T-cell (primary cell): ENCODE data around the gene SLC30A7. TPM values are rescaled to one million over a fixed set of nuclear protein-coding genes. Genes with fewer than 3 reads are reported as not detected.

Source experiments
- ATAC-seq, 4 experiments: fragments of 200-7000 bp in 3 of 4; fragments of 150-1000 bp in 1 of 4; cut with Tn5 transposase; replicated peaks in 1 of 4; 1 replicate in 3 of 4; 2 replicates in 1 of 4; pipeline ENCODE4 v1.10.0; 2021; ENCODE audit warnings: moderate library complexity in 3 of 4, mild to moderate bottlenecking in 2 of 4, moderate number of reproducible peaks in 1 of 4
- CTCF ChIA-PET, 2 donors: fragments of 300-600 bp; sonication (Branson Sonifier 250); formaldehyde crosslinking; loops; one replicate each; lab custom pipeline; 2022; ENCODE audit warnings: antibody characterized with exemption in 2 of 2; lab: Charles Lee
- POLR2A ChIA-PET, 2 donors: fragments of 300-600 bp; sonication (Branson Sonifier 250); formaldehyde crosslinking; loops; one replicate each; lab custom pipeline; 2022; ENCODE audit warnings: antibody characterized with exemption in 2 of 2; lab: Charles Lee
- DNase-seq, 35 experiments: peaks; one replicate each; pipeline versions ENCODE4 v3.0.0 to v3.0.0-alpha.2; 2013 to 2023
- H3K27ac ChIP-seq: one replicate; pipeline ENCODE4 v1.5.1; 2013; ENCODE audit warnings: low read length
- H3K27me3 ChIP-seq, 2 experiments: replicated peaks in 1 of 2; 1 replicate in 1 of 2; 2 replicates in 1 of 2; pipeline versions ENCODE4 v1.6.1 to v1.7.0; 2013; ENCODE audit warnings: low read length in 1 of 2, mixed read lengths in 1 of 2; ENCODE audit not compliant: control insufficient read depth in 2 of 2, insufficient read depth in 2 of 2; ENCODE audit errors: extremely low read depth in 1 of 2
- H3K36me3 ChIP-seq, 2 donors: 1 replicate in 1 of 2; 2 replicates in 1 of 2; pipeline versions ENCODE4 v1.6.1 to v1.7.0; 2013; ENCODE audit warnings: low read length in 1 of 2; ENCODE audit not compliant: control insufficient read depth in 2 of 2, insufficient read depth in 1 of 2; ENCODE audit errors: extremely low read depth in 1 of 2
- H3K4me1 ChIP-seq, 2 experiments: 1 replicate in 1 of 2; 2 replicates in 1 of 2; pipeline versions ENCODE4 v1.6.1 to v1.7.0; 2013; ENCODE audit warnings: low read length in 2 of 2, mixed read lengths in 1 of 2; ENCODE audit not compliant: insufficient read depth in 2 of 2, control insufficient read depth in 1 of 2; ENCODE audit errors: extremely low read depth in 1 of 2
- H3K4me3 ChIP-seq, 2 donors: 1 replicate in 1 of 2; 2 replicates in 1 of 2; pipeline versions ENCODE4 v1.5.1 to v1.7.0; 2013; ENCODE audit warnings: mild to moderate bottlenecking in 2 of 2, low read length in 1 of 2, moderate library complexity in 1 of 2; ENCODE audit not compliant: control insufficient read depth in 1 of 2; ENCODE audit errors: extremely low read depth in 1 of 2
- H3K9me3 ChIP-seq: 2 replicates; pipeline ENCODE4 v1.7.0; 2013
- H3K27ac Mint-ChIP-seq, 2 donors: one replicate each; pipeline ENCODE4 v1.8.0; 2020 to 2021; ENCODE audit warnings: mild to moderate bottlenecking in 2 of 2, mixed read lengths in 2 of 2
- H3K27me3 Mint-ChIP-seq, 2 donors: one replicate each; pipeline ENCODE4 v1.8.0; 2021 to 2022; ENCODE audit warnings: mixed read lengths in 2 of 2
- H3K36me3 Mint-ChIP-seq: one replicate; pipeline ENCODE4 v1.8.0; 2021; ENCODE audit warnings: mixed read lengths
- H3K4me1 Mint-ChIP-seq, 3 donors: one replicate each; pipeline ENCODE4 v1.8.0; 2020 to 2022; ENCODE audit warnings: mixed read lengths in 3 of 3, mild to moderate bottlenecking in 1 of 3
- H3K4me3 Mint-ChIP-seq, 3 donors: one replicate each; pipeline ENCODE4 v1.8.0; 2020 to 2022; ENCODE audit warnings: mild to moderate bottlenecking in 3 of 3, mixed read lengths in 3 of 3, moderate library complexity in 3 of 3
- H3K9me3 Mint-ChIP-seq, 3 donors: one replicate each; pipeline ENCODE4 v1.8.0; 2020 to 2022; ENCODE audit warnings: mixed read lengths in 3 of 3
- WGBS: methylation state at CpG from one replicate; pipeline ENCODE4 v1.1.5; 2013; ENCODE audit warnings: missing lambda C conversion rate; ENCODE audit not compliant: insufficient coverage; 5-methylcytosine and 5-hydroxymethylcytosine counted together
- total RNA-seq, 35 experiments: library from RNA in 6 of 35; stranded (reverse) in 6 of 35; fragments of 120-200 nt in 1 of 35; gene quantifications; one replicate each; pipeline versions ENCODE4 v1.2.1 to v1.2.4 and lab custom pipeline; 2013 to 2026

SLC30A7 gene
- total RNA-seq, 5 donors from 2014 or later (not counting 1 experiment from before 2014, with no cell fraction given), result 28.8 to 44.1 (median 36.9) TPM

GRCh38 chr1:100905181-100905580 is 9.3 kb downstream of the SLC30A7 start:
- CTCF ChIA-PET, result interaction anchor here (0.6 to 1.1 kb wide), 4 partner anchors 9 to 404 kb away, joined by 3 to 6 read pairs (median 3); no protein-coding TSS in a partner anchor
- Histone ChIP-seq H3K27ac (no peak overlapping the region), H3K4me3 (no peak overlapping the region), H3K4me1 (peaks cover 0 to 18% of the 10 kb centered on the region in 2 experiments), H3K9me3 (no peaks in the 10 kb centered on the region), H3K27me3 (no peaks in the 10 kb centered on the region), H3K36me3 (peaks cover 8 to 50% of the 10 kb centered on the region in 2 donors)
- Mint-ChIP-seq H3K27ac (no peak overlapping the region), H3K36me3 (peaks cover 60% of the 10 kb centered on the region), H3K4me3 (peak overlapping the region in 1 of 3 donors; percentile 41), H3K27me3 (no peaks in the 10 kb centered on the region), H3K4me1 (peaks cover 55 to 57% (median 57%) of the 10 kb centered on the region in 3 donors), H3K9me3 (peaks cover 0 to 5% (median 0%) of the 10 kb centered on the region in 3 donors)
- DNase-seq (peak in 1 of 35 experiments; percentile 49), ATAC-seq (peak in 1 of 4 experiments; percentile 48)
- WGBS, result no CpG with 5 or more reads among the region's 3 CpGs
- POLR2A ChIA-PET, result interaction anchor here in 1 of 2 donors (0.6 kb wide), 1 partner anchor 106 kb away, joined by 7 read pairs; no protein-coding TSS in a partner anchor

GRCh38 chr1:100907887-100908286 is 12.0 kb downstream of the SLC30A7 start:
- WGBS, result 100% methylated on average over 1 of the region's 1 CpG
- peaks cover 40 to 53% (median 48%) of the 10 kb centered on the region in 3 donors for H3K4me1 Mint-ChIP-seq
- peaks cover 4 to 67% of the 10 kb centered on the region in 2 donors for H3K36me3 ChIP-seq

GRCh38 chr1:100909018-100909417 is 13.1 kb downstream of the SLC30A7 start:
- Mint-ChIP-seq H3K27ac (no peak overlapping the region), H3K27me3 (no peaks in the 10 kb centered on the region), H3K36me3 (peaks cover 71% of the 10 kb centered on the region), H3K9me3 (peaks cover 0 to 5% (median 0%) of the 10 kb centered on the region in 3 donors), H3K4me1 (peaks cover 42 to 48% (median 47%) of the 10 kb centered on the region in 3 donors), H3K4me3 (no peak overlapping the region)
- Histone ChIP-seq H3K27ac (no peak overlapping the region), H3K4me1 (peaks cover 0 to 11% of the 10 kb centered on the region in 2 experiments), H3K9me3 (no peaks in the 10 kb centered on the region), H3K4me3 (no peak overlapping the region), H3K27me3 (no peaks in the 10 kb centered on the region), H3K36me3 (peaks cover 7 to 72% of the 10 kb centered on the region in 2 donors)
- DNase-seq (no peak), ATAC-seq (no peak)
- CTCF ChIA-PET, result interaction anchor here (0.6 to 2.8 kb wide), 8 partner anchors 10 to 1945 kb away, joined by 3 to 14 read pairs (median 5); no protein-coding TSS in a partner anchor
- POLR2A ChIA-PET, result interaction anchor here (0.5 to 1.5 kb wide), 7 partner anchors 9 to 423 kb away, joined by 3 to 4 read pairs (median 3); no protein-coding TSS in a partner anchor

More at GRCh38 chr1:100907887-100908286, 12.0 kb downstream of the SLC30A7 start:
- Histone ChIP-seq H3K27ac (no peak overlapping the region), H3K4me1 (peaks cover 0 to 12% of the 10 kb centered on the region in 2 experiments), H3K27me3 (no peaks in the 10 kb centered on the region), H3K4me3 (no peak overlapping the region), H3K9me3 (no peaks in the 10 kb centered on the region)
- H3K9me3 Mint-ChIP-seq, result peaks cover 0 to 5% (median 0%) of the 10 kb centered on the region in 3 donors
- ChIA-PET CTCF (interaction anchor here (0.6 to 2.8 kb wide), 4 partner anchors 52 to 381 kb away, joined by 3 to 8 read pairs (median 6); no protein-coding TSS in a partner anchor), POLR2A (interaction anchor here (0.6 to 1.5 kb wide), 3 partner anchors 8 to 383 kb away, joined by 3 read pairs; no protein-coding TSS in a partner anchor)
- DNase-seq (no peak), ATAC-seq (no peak)
- H3K27me3 Mint-ChIP-seq, result no peaks in the 10 kb centered on the region
- no peak overlapping the region for H3K4me3 Mint-ChIP-seq
- peak overlapping the region; percentile 29 to 35 for H3K27ac Mint-ChIP-seq
- H3K36me3 Mint-ChIP-seq, result peaks cover 66% of the 10 kb centered on the region

GRCh38 chr1:100912019-100912418 is 16.1 kb downstream of the SLC30A7 start:
- Mint-ChIP-seq H3K27ac (no peak overlapping the region), H3K36me3 (peaks cover 63% of the 10 kb centered on the region), H3K9me3 (no peaks in the 10 kb centered on the region), H3K4me3 (no peak overlapping the region), H3K4me1 (peaks cover 36 to 43% (median 42%) of the 10 kb centered on the region in 3 donors), H3K27me3 (no peaks in the 10 kb centered on the region)
- ATAC-seq, result no peak
- DNase-seq, result no peak
- Histone ChIP-seq H3K4me1 (no peaks in the 10 kb centered on the region), H3K27ac (no peak overlapping the region), H3K27me3 (no peaks in the 10 kb centered on the region), H3K9me3 (no peaks in the 10 kb centered on the region), H3K4me3 (no peak overlapping the region), H3K36me3 (peaks cover 4 to 72% of the 10 kb centered on the region in 2 donors)
- ChIA-PET POLR2A (no interaction called here), CTCF (no interaction called here)

GRCh38 chr1:100921110-100921706 is 25.3 kb downstream of the SLC30A7 start:
- CTCF ChIA-PET, result interaction anchor here (0.6 to 6.2 kb wide), 28 partner anchors 11 to 437 kb away, joined by 3 to 92 read pairs (median 4); partner anchors contain the start of gene S1PR1 (in 1 of the 2)
- no CpG with 5 or more reads among the region's 3 CpGs for WGBS
- Mint-ChIP-seq H3K9me3 (no peaks in the 10 kb centered on the region), H3K27me3 (no peaks in the 10 kb centered on the region), H3K4me3 (no peak overlapping the region), H3K36me3 (peaks cover 53% of the 10 kb centered on the region), H3K27ac (peak overlapping the region; percentile 81 to 86), H3K4me1 (peaks cover 29 to 38% (median 37%) of the 10 kb centered on the region in 3 donors)
- DNase-seq (peak in 2 of 35 experiments; percentile 17 to 81), ATAC-seq (no peak)
- H3K27me3 ChIP-seq, result no peaks in the 10 kb centered on the region
- POLR2A ChIA-PET, result no interaction called here
- H3K27ac ChIP-seq, result no peak overlapping the region
- H3K4me1 ChIP-seq, result peaks cover 19 to 37% of the 10 kb centered on the region in 2 experiments
- H3K36me3 ChIP-seq, result peaks cover 0 to 21% of the 10 kb centered on the region in 2 donors
- no peak overlapping the region for H3K4me3 ChIP-seq
- H3K9me3 ChIP-seq, result no peaks in the 10 kb centered on the region

- Mint-ChIP-seq H3K9me3 (no peaks in the 10 kb centered on the region), H3K27ac (no peak overlapping the region), H3K4me1 (peaks cover 18 to 27% (median 25%) of the 10 kb centered on the region in 3 donors), H3K36me3 (peaks cover 33% of the 10 kb centered on the region), H3K4me3 (peak overlapping the region in 2 of 3 donors; percentile 21 to 25), H3K27me3 (no peaks in the 10 kb centered on the region)
- Histone ChIP-seq H3K27me3 (no peaks in the 10 kb centered on the region), H3K4me3 (no peak overlapping the region), H3K9me3 (no peaks in the 10 kb centered on the region), H3K36me3 (peaks cover 0 to 10% of the 10 kb centered on the region in 2 donors), H3K27ac (peak overlapping the region; percentile 78), H3K4me1 (peaks cover 37 to 67% of the 10 kb centered on the region in 2 experiments)
- ChIA-PET POLR2A (interaction anchor here (0.6 to 1.2 kb wide), 7 partner anchors 187 to 892 kb away, joined by 3 to 6 read pairs (median 5); no protein-coding TSS in a partner anchor), CTCF (interaction anchor here (0.6 to 6.2 kb wide), 8 partner anchors 33 to 364 kb away, joined by 3 to 92 read pairs (median 4); no protein-coding TSS in a partner anchor)
- DNase-seq (no peak), ATAC-seq (no peak)
Observed at GRCh38 chr1:100924212-100924611, 28.3 kb downstream of the SLC30A7 start.
